ENCODE results near the gene PDGFC.
"Not testable (repeated sequence)": the region's sequence is repeated elsewhere in the genome, so short reads cannot be mapped to it uniquely, and the experiment has no call there.

The PDGFC gene

GRCh38 chr4:156896527-156896926 lies 75.1 kb downstream of the PDGFC start:
- no peak for DNase-seq

GRCh38 chr4:156894234-156894633 lies 77.4 kb downstream of the PDGFC start:
- no peak for DNase-seq

GRCh38 chr4:156892805-156893204 lies 78.8 kb downstream of the PDGFC start:
- no peak for DNase-seq

DNA sequence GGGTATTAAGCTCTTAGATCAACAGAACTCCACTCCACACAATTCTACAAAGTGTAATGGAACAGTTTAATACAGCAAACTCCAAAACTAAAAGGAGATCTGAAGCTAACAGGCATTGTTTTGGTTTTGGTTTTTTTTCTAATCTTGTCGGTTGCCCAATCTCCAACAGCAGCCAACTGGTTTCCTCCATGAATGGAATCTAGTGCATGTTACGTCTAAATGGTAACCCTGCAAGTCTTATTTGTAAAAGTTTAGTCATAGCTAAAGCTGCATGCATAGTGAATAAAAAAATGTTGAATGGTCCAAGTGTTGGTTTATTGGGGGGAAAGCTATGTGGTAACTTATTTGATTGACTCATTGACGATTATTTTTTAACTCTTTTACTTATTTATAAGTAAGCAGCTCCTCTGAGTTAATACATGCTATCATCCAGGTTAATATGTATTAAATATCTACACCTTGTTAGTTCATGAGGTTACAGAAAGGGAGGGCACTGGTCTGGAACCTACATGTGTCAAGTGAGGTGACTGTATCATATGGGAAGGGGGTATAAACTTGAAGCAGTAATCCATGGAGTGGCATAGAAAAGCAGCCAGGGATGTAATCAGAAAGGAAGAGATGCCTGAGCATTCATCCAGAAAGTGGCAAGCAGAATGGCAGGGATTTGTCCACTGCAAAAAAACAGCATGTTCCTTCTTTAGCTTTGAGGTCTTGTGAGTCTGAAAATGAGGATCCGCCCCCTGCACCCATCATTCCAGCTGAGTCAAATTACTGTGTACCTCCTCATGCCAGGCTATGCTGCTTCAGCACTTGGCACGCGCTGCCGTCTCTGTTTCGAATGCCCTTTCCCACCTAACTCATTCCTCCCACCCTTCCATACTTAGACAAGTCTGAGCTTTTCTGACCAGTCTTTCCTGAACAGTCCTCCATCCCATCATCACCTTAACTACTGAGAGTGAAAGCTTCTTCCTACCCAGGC lies 81.7 kb downstream of the PDGFC start:
- no peak for DNase-seq

DNA sequence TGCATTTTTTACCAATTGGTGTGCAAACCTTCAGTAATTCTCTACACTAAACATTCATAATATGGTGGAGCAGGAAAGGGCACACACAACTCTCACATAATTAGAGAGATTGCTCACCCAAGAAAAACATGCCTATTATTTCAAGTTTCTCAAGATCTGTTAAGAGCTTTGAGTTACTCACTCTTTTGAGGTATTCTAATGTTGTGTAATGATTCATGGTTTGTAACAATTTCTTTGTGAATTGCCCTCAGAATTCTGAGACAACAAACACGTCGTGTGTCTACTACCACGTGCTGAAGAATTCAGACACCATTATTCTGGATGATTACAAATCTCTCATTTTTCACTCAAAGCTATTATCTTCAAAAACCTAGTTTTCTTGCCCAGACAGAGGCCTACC lies 82.8 kb downstream of the PDGFC start:
- no peak for DNase-seq

DNA sequence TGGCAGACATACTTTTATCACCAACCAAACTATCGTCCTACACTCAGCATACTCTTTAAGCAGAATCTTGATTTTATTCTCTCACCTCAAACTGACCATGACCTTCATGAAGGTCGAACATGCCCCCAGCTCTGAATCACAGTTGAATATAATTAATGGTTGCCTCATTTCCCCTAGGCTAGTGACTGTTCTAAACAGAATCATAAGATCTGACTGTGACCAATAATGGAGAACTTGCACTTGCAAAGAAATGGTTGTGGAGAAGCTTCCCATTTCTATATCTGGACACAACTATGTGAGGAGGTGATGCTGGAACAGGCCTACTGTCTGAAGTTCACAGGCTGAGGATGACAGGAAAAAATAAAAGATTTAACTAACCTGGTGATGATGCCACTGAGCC lies 85.1 kb downstream of the PDGFC start:
- DNase-seq: no peak

- DNase-seq: no peak
These were observed 86.2 kb downstream of the PDGFC start for GRCh38 chr4:156885374-156885773.

DNA sequence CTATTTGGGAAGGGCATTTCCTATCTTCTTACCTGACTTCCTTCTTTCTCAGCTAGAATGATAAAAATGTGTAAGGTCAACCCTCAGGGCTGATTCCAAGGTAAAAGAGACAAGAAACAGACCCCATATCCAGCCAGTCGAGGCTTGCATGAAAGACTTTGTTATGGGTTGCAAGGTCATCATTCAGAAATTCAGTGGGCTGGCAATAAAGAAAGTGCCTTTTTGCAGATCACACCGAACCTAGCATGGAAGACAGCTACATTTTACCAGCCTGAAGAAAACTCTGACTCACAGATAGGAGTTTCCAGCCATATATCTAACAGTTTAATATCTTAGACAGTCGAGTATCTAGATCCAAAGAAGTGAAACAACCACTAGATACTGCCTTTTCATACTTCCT lies 87.4 kb downstream of the PDGFC start:
- no peak for DNase-seq

DNA sequence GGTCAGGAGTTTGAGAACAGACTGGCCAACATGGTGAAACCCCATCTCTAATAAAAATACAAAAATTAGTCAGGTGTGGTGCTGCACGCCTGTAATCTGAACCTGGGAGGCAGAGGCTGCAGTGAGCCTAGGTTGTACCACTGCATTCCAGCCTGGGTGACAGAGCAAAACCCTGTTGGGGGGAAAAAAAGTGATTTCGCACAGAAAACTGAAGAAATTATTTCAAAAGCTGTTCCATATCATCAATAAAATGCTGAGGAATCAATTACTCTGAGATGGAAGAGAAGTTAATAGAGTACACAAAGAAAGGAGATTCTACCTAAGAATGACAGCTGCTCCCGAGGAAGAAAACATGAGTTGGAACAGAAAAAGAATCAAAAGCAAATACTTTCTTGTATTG lies 95.9 kb downstream of the PDGFC start:
- DNase-seq: no peak

- no peak for DNase-seq
These were observed 96.5 kb downstream of the PDGFC start for GRCh38 chr4:156875055-156875454.

- DNase-seq: no peak
These were observed 97.8 kb downstream of the PDGFC start for GRCh38 chr4:156873799-156874198.

- no peak for DNase-seq
These were observed 100.7 kb downstream of the PDGFC start for GRCh38 chr4:156870861-156871260.

- DNase-seq: no peak
These were observed 101.5 kb downstream of the PDGFC start for GRCh38 chr4:156870131-156870530.

DNA sequence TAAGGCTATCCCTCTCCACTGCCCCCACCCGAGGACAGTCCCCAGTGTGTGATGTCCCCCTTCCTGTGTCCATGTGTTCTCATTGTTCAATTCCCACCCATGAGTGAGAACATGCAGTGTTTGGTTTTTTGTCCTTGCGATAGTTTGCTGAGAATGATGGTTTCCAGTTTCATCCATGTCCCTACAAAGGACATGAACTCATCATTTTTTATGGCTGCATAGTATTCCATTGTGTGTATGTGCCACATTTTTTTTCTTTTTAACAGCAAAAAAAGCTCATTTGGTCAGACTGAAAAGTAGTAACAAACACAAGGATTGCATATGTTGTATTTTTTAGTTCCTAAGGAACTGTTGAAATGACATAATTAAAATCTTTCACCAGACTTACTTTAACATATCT lies 105.5 kb downstream of the PDGFC start:
- not testable (repeated sequence) for DNase-seq

DNA sequence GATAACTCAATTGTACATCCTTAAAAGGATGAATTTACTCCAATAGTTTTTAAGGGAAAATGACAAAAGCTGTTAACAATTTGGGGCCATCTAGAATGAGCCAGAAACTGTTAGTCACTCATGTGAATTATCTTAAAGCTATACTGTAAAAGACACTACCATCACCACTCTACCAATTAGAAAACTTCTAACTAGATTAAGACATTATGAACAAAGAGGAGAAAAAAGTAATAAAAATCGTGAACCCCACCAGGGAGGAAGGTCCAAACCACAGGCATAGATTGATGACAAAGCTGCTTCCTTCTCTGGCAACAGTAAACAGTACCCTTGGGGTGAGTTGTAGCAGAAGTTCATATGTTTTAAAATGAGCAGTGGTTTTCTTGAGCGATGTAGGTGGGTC lies 106.1 kb downstream of the PDGFC start:
- no peak for DNase-seq

DNA sequence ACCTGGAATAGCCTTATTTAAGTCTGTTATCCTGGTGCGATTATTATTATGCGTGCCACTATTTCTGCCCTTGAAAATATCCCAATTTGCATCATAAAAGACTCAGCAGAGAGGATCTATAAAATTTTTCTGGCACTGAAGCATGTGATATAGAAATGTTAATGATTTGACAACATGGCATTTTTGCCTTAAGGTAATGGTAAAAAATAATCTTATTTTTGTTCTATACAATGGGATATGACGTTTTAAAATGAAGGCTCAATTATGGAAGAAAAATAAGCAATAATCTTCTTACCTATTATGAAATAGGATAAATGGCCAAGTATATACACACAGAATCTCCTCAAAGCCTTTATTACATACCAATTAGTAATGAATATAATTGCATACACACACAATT lies 113.5 kb downstream of the PDGFC start:
- no peak for DNase-seq

- DNase-seq: no peak
These were observed 132.8 kb downstream of the PDGFC start for GRCh38 chr4:156838761-156839160.

DNA sequence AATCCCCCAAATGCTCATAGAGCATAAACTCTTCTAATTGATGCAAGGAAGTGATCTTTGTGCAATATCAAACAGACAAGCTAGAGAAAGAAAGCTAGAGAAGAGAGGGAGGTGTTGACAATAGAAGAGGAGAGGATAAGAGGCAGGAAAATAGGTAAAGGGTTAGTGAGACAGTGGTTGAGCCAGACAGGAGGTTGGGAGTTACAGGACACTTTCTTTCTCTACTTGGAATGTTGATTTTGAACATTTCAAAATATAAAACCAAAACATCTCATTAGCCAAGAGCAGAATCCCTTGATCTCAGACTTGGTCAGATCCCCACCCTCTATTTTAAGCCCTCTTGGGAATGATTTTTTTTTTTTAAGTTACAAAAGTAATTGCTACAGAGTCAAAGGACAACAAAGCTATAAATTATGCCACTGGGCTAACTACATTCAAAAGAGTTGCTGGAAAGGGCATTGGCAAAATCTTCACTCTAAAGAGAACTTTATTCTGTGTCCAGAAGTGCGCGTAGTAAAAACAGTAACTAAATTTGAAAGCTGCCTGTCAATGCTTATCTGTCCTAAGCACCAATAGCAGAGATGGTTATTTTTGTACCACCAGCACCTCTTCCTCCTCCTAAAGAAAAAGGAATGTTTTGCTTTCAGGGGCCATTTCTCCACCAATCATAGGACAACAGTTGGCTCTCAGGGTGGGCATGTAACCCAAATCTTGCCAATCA lies 133.8 kb downstream of the PDGFC start:
- no peak for DNase-seq

DNA sequence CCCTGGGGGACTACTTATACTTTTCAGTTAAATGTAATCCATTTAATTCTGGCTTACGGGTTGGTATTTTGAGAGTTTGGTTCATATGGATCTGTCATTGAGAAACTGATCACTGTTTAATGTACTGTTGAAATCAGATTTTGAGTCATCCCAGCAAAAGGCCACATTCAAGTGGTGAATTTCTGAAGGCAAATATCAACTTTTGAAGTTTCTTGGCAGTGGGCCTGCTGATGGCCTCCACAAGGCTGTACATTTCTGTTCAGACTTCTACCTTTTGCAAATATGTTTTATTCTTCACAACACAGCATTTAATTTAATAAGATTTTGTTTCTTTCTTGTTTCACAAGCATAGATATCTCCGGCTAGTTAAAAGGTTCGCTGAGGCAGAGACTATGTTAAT lies 138.7 kb downstream of the PDGFC start:
- no peak for DNase-seq

- DNase-seq: no peak
These were observed 141.2 kb downstream of the PDGFC start for GRCh38 chr4:156830351-156830750.

GRCh38 chr4:156829201-156829873 lies 142.3 kb downstream of the PDGFC start:
- DNase-seq: no peak

DNA sequence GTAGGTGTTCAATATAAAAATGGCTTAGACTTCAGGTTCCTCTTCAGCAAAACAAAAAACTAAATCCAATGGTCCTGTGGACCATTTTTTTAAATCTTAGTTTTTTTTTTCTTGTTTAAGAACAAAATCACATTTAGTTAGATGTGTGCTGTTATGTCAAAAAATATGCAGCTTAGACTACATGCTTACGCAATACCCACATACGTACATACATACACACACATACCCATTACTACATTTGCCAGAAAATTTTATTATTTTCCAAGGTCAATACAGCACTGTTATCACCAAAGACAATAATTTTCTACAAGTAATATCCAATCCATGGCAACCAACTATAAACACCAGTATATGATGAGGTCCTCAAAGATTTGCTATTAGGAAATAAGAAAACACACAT lies 144.1 kb downstream of the PDGFC start:
- DNase-seq: no peak

GRCh38 chr4:156825074-156825473 lies 146.5 kb downstream of the PDGFC start:
- DNase-seq: no peak
